Neural cell (in vitro differentiated cells): Measurements from ENCODE around the gene MARS1.

Experiments
- EP300 ChIP-seq: fragments of 450-650 bp; conservative IDR thresholded peaks from 2 replicates; pipeline ENCODE4 v1.6.1; 2014; ENCODE audit warnings: antibody characterized with exemption, mild to moderate bottlenecking, moderate library complexity; ENCODE audit not compliant: poor library complexity, severe bottlenecking
- EZH2 ChIP-seq: fragments of 200-600, 300-800 bp; shearing (Covaris generic), sonication (generic); IDR thresholded peaks from 2 replicates; pipeline ENCODE4 v1.6.1; 2014; ENCODE audit warnings: antibody characterized with exemption, low read length, borderline replicate concordance, mild to moderate bottlenecking; ENCODE audit not compliant: insufficient read depth, poor library complexity, severe bottlenecking
- POLR2AphosphoS5 ChIP-seq: IDR thresholded peaks from 2 replicates; pipeline ENCODE4 v1.6.1; 2012
- RAD21 ChIP-seq: fragments of 450-650 bp; conservative IDR thresholded peaks from 2 replicates; pipeline ENCODE4 v1.6.1; 2014; ENCODE audit warnings: antibody characterized with exemption, mild to moderate bottlenecking, moderate library complexity
- SMC3 ChIP-seq: fragments of 450-650 bp; conservative IDR thresholded peaks from 2 replicates; pipeline ENCODE4 v1.6.1; 2014; ENCODE audit warnings: antibody characterized with exemption, mild to moderate bottlenecking, moderate library complexity; ENCODE audit not compliant: poor library complexity
- TAF1 ChIP-seq: IDR thresholded peaks from 2 replicates; pipeline ENCODE4 v1.6.1; 2012; ENCODE audit warnings: low read depth
- TF ChIP-seq, protein P1 (sequence below): fragments of 450-650 bp; IDR thresholded peaks from 2 replicates; pipeline ENCODE4 v1.5.1; 2014; ENCODE audit warnings: antibody characterized with exemption, mild to moderate bottlenecking, moderate library complexity; ENCODE audit not compliant: poor library complexity, severe bottlenecking
- TF ChIP-seq, protein P2 (sequence below): IDR thresholded peaks from 2 replicates; pipeline ENCODE4 v1.6.1; 2012; ENCODE audit warnings: borderline replicate concordance

DNA sequence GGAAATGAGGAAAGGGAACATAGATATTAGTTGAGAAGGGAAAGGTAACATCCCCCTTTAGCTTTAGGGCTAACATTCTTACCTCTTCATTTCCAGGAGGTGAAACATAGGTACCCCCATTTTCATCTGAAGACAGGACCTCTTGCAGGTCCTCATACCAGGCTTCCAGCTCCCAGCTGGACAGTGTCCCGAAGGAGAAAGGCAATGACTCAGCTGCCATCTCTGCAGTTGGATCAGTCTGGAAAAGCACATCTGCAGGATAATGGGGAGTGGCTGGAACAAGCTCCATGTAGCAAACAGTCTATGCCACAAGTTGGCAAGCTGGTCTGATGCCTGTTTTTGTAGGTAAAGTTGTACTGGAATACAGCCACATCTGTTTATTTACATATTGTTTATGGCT, 29.3 kb downstream of the MARS1 start:
- TF ChIP-seq, protein P1, sequence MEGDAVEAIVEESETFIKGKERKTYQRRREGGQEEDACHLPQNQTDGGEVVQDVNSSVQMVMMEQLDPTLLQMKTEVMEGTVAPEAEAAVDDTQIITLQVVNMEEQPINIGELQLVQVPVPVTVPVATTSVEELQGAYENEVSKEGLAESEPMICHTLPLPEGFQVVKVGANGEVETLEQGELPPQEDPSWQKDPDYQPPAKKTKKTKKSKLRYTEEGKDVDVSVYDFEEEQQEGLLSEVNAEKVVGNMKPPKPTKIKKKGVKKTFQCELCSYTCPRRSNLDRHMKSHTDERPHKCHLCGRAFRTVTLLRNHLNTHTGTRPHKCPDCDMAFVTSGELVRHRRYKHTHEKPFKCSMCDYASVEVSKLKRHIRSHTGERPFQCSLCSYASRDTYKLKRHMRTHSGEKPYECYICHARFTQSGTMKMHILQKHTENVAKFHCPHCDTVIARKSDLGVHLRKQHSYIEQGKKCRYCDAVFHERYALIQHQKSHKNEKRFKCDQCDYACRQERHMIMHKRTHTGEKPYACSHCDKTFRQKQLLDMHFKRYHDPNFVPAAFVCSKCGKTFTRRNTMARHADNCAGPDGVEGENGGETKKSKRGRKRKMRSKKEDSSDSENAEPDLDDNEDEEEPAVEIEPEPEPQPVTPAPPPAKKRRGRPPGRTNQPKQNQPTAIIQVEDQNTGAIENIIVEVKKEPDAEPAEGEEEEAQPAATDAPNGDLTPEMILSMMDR = no peak
- TF ChIP-seq TAF1 = no peak
- no peak for TF ChIP-seq POLR2AphosphoS5
- no peak for TF ChIP-seq EZH2
- TF ChIP-seq EP300 = no peak
- no peak for TF ChIP-seq SMC3
- TF ChIP-seq RAD21 = no peak
- TF ChIP-seq, protein P2, sequence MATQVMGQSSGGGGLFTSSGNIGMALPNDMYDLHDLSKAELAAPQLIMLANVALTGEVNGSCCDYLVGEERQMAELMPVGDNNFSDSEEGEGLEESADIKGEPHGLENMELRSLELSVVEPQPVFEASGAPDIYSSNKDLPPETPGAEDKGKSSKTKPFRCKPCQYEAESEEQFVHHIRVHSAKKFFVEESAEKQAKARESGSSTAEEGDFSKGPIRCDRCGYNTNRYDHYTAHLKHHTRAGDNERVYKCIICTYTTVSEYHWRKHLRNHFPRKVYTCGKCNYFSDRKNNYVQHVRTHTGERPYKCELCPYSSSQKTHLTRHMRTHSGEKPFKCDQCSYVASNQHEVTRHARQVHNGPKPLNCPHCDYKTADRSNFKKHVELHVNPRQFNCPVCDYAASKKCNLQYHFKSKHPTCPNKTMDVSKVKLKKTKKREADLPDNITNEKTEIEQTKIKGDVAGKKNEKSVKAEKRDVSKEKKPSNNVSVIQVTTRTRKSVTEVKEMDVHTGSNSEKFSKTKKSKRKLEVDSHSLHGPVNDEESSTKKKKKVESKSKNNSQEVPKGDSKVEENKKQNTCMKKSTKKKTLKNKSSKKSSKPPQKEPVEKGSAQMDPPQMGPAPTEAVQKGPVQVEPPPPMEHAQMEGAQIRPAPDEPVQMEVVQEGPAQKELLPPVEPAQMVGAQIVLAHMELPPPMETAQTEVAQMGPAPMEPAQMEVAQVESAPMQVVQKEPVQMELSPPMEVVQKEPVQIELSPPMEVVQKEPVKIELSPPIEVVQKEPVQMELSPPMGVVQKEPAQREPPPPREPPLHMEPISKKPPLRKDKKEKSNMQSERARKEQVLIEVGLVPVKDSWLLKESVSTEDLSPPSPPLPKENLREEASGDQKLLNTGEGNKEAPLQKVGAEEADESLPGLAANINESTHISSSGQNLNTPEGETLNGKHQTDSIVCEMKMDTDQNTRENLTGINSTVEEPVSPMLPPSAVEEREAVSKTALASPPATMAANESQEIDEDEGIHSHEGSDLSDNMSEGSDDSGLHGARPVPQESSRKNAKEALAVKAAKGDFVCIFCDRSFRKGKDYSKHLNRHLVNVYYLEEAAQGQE = no peak
